ENCODE measurements around the gene PDE4DIP. TPM values are rescaled to one million over a fixed set of nuclear protein-coding genes. Genes with fewer than 3 reads are reported as not detected.
"Not testable (repeated sequence)": the region's sequence is repeated elsewhere in the genome, so short reads cannot be mapped to it uniquely, and the experiment has no call there.

PDE4DIP gene
- total RNA-seq, 1 experiment from 2014 or later: 13.6 TPM

GRCh38 chr1:148951336-148952227 is 107.4 kb downstream of the PDE4DIP start:
- in situ Hi-C loops (cut with HindIII; ENCODE audit: low pct_unique_long_range_greater_than_20kb, low sequenced_read_pairs); H3K36me3 ChIP-seq (ENCODE audit: control insufficient read depth, insufficient read depth, low read length); intact Hi-C loops (cut with micrococcal nuclease; ENCODE audit: unreplicated experiment); BruUV-seq (replicated peaks); H3K9me3 ChIP-seq (ENCODE audit: control insufficient read depth, insufficient read depth, low read depth, low read length); H3K27me3 ChIP-seq (ENCODE audit: control insufficient read depth, insufficient read depth, low read length); H3K27ac ChIP-seq (ENCODE audit: low read length); H3K4me1 ChIP-seq (ENCODE audit: control insufficient read depth, insufficient read depth, low read length); CTCF ChIA-PET; POLR2A ChIA-PET: not testable (repeated sequence)
- peak overlapping the region; percentile 47 to 55 for H3K4me3 ChIP-seq (ENCODE audit: low read depth in 2 of 2, low read length in 2 of 2)
- TF ChIP-seq CTCF (IDR thresholded peaks at IDR 0.05): peak; percentile 27
- ATAC-seq: peak; percentile 93
- peak; percentile 52 for DNase-seq (ENCODE audit: low read depth, low spot score)

GRCh38 chr1:148952253-148952937 is 108.2 kb downstream of the PDE4DIP start:
- H3K9me3 ChIP-seq (ENCODE audit: control insufficient read depth, insufficient read depth, low read depth, low read length); POLR2A ChIA-PET; CTCF ChIA-PET; intact Hi-C loops (cut with micrococcal nuclease; ENCODE audit: unreplicated experiment); in situ Hi-C loops (cut with HindIII; ENCODE audit: low pct_unique_long_range_greater_than_20kb, low sequenced_read_pairs); BruUV-seq (replicated peaks); H3K27ac ChIP-seq (ENCODE audit: low read length); DNase-seq (ENCODE audit: low read depth, low spot score); H3K4me1 ChIP-seq (ENCODE audit: control insufficient read depth, insufficient read depth, low read length); H3K27me3 ChIP-seq (ENCODE audit: control insufficient read depth, insufficient read depth, low read length); H3K36me3 ChIP-seq (ENCODE audit: control insufficient read depth, insufficient read depth, low read length): not testable (repeated sequence)
- H3K4me3 ChIP-seq (ENCODE audit: low read depth in 2 of 2, low read length in 2 of 2): peak overlapping the region; percentile 47 to 74
- peak; percentile 95 for ATAC-seq

GRCh38 chr1:148952938-148953616 is 108.8 kb downstream of the PDE4DIP start:
- intact Hi-C loops (cut with micrococcal nuclease; ENCODE audit: unreplicated experiment); DNase-seq (ENCODE audit: low read depth, low spot score); H3K27me3 ChIP-seq (ENCODE audit: control insufficient read depth, insufficient read depth, low read length); CTCF ChIA-PET; H3K4me1 ChIP-seq (ENCODE audit: control insufficient read depth, insufficient read depth, low read length); POLR2A ChIA-PET; H3K9me3 ChIP-seq (ENCODE audit: control insufficient read depth, insufficient read depth, low read depth, low read length); in situ Hi-C loops (cut with HindIII; ENCODE audit: low pct_unique_long_range_greater_than_20kb, low sequenced_read_pairs); BruUV-seq (replicated peaks); H3K36me3 ChIP-seq (ENCODE audit: control insufficient read depth, insufficient read depth, low read length); H3K27ac ChIP-seq (ENCODE audit: low read length): not testable (repeated sequence)
- peak; percentile 6 for ATAC-seq
- peak overlapping the region; percentile 47 to 74 for H3K4me3 ChIP-seq (ENCODE audit: low read depth in 2 of 2, low read length in 2 of 2)

- H3K9me3 ChIP-seq (ENCODE audit: control insufficient read depth, insufficient read depth, low read depth, low read length); H3K36me3 ChIP-seq (ENCODE audit: control insufficient read depth, insufficient read depth, low read length); in situ Hi-C loops (cut with HindIII; ENCODE audit: low pct_unique_long_range_greater_than_20kb, low sequenced_read_pairs); DNase-seq (ENCODE audit: low read depth, low spot score); H3K4me1 ChIP-seq (ENCODE audit: control insufficient read depth, insufficient read depth, low read length); intact Hi-C loops (cut with micrococcal nuclease; ENCODE audit: unreplicated experiment); H3K27me3 ChIP-seq (ENCODE audit: control insufficient read depth, insufficient read depth, low read length); H3K27ac ChIP-seq (ENCODE audit: low read length); BruUV-seq (replicated peaks); CTCF ChIA-PET; ATAC-seq; POLR2A ChIA-PET: not testable (repeated sequence)
- peak overlapping the region in 1 of 2 experiments; percentile 47; a peak in 1 of 4 replicates for H3K4me3 ChIP-seq (ENCODE audit: low read depth in 2 of 2, low read length in 2 of 2)
Measured at GRCh38 chr1:148953730-148954129, 109.5 kb downstream of the PDE4DIP start.

GRCh38 chr1:148958343-148958742 is 114.1 kb downstream of the PDE4DIP start:
- ATAC-seq; in situ Hi-C loops (cut with HindIII; ENCODE audit: low pct_unique_long_range_greater_than_20kb, low sequenced_read_pairs); H3K27ac ChIP-seq (ENCODE audit: low read length); H3K9me3 ChIP-seq (ENCODE audit: control insufficient read depth, insufficient read depth, low read depth, low read length); H3K36me3 ChIP-seq (ENCODE audit: control insufficient read depth, insufficient read depth, low read length); H3K4me3 ChIP-seq (ENCODE audit: low read depth in 2 of 2, low read length in 2 of 2); intact Hi-C loops (cut with micrococcal nuclease; ENCODE audit: unreplicated experiment); BruUV-seq (replicated peaks); POLR2A ChIA-PET; DNase-seq (ENCODE audit: low read depth, low spot score); H3K4me1 ChIP-seq (ENCODE audit: control insufficient read depth, insufficient read depth, low read length); H3K27me3 ChIP-seq (ENCODE audit: control insufficient read depth, insufficient read depth, low read length); CTCF ChIA-PET: not testable (repeated sequence)

GRCh38 chr1:148960212-148961000 is 116.2 kb downstream of the PDE4DIP start:
- H3K36me3 ChIP-seq (ENCODE audit: control insufficient read depth, insufficient read depth, low read length); H3K27me3 ChIP-seq (ENCODE audit: control insufficient read depth, insufficient read depth, low read length); CTCF ChIA-PET; POLR2A ChIA-PET; intact Hi-C loops (cut with micrococcal nuclease; ENCODE audit: unreplicated experiment); H3K27ac ChIP-seq (ENCODE audit: low read length); in situ Hi-C loops (cut with HindIII; ENCODE audit: low pct_unique_long_range_greater_than_20kb, low sequenced_read_pairs); ATAC-seq; DNase-seq (ENCODE audit: low read depth, low spot score); BruUV-seq (replicated peaks); H3K4me3 ChIP-seq (ENCODE audit: low read depth in 2 of 2, low read length in 2 of 2); H3K9me3 ChIP-seq (ENCODE audit: control insufficient read depth, insufficient read depth, low read depth, low read length); H3K4me1 ChIP-seq (ENCODE audit: control insufficient read depth, insufficient read depth, low read length): not testable (repeated sequence)

Data from Panc1 (cell line).